GM18867 (cell line): Measurements from ENCODE around the gene COL21A1.
"Not testable (repeated sequence)": the region's sequence is repeated elsewhere in the genome, so short reads cannot be mapped to it uniquely, and the experiment has no call there.

Experiments used
- ATAC-seq: cut with Tn5 transposase; IDR thresholded peaks from one replicate; pipeline ENCODE4 v1.9.1; 2021; ENCODE audit warnings: mild to moderate bottlenecking, moderate library complexity; ENCODE audit not compliant: unreplicated experiment

Gene COL21A1

GRCh38 chr6:56246881-56247653 lies at the start of gene COL21A1:
Gene COL21A1 (minus strand): TSS chr6:56247580. CDS start chr6:56182618, 64,962 bp downstream.
- ATAC-seq = no peak

- no peak for ATAC-seq
Observed at GRCh38 chr6:56293781-56294180, 46.4 kb upstream of the COL21A1 start.

GRCh38 chr6:56292505-56293181 lies 45.3 kb upstream of the COL21A1 start:
- peak; percentile 67 for ATAC-seq

- no peak for ATAC-seq
Observed at GRCh38 chr6:56291302-56291917, 44.0 kb upstream of the COL21A1 start.

- no peak for ATAC-seq
Observed at GRCh38 chr6:56289721-56290120, 42.3 kb upstream of the COL21A1 start.

GRCh38 chr6:56288347-56288746 lies 41.0 kb upstream of the COL21A1 start:
- ATAC-seq = no peak

GRCh38 chr6:56282391-56282790 lies 35.0 kb upstream of the COL21A1 start:
- no peak for ATAC-seq

GRCh38 chr6:56280126-56280525 lies 32.7 kb upstream of the COL21A1 start:
- ATAC-seq = no peak

- ATAC-seq = peak; percentile 48
Observed at GRCh38 chr6:56279331-56280080, 32.1 kb upstream of the COL21A1 start.

GRCh38 chr6:56278171-56278591 lies 30.8 kb upstream of the COL21A1 start:
- ATAC-seq = no peak

- no peak for ATAC-seq
Observed at GRCh38 chr6:56270812-56271441, 23.5 kb upstream of the COL21A1 start.

- ATAC-seq = no peak
Observed at GRCh38 chr6:56268266-56268665, 20.9 kb upstream of the COL21A1 start.

GRCh38 chr6:56266011-56266410 lies 18.6 kb upstream of the COL21A1 start:
- ATAC-seq = no peak

GRCh38 chr6:56263596-56264315 lies 16.4 kb upstream of the COL21A1 start:
- no peak for ATAC-seq

- ATAC-seq = not testable (repeated sequence)
Observed at GRCh38 chr6:56260593-56260992, 13.2 kb upstream of the COL21A1 start.

GRCh38 chr6:56259234-56260077 lies 12.1 kb upstream of the COL21A1 start:
- ATAC-seq = no peak

GRCh38 chr6:56255349-56255748 lies 8.0 kb upstream of the COL21A1 start:
- ATAC-seq = no peak

- no peak for ATAC-seq
Observed at GRCh38 chr6:56250266-56250665, 2.9 kb upstream of the COL21A1 start.

- ATAC-seq = no peak
Observed at GRCh38 chr6:56247654-56248122, 308 bp upstream of the COL21A1 start.
